T-helper 1 cell treated with Interleukin-12 subunit alpha and Interleukin-12 subunit beta and Interleukin-4 antibody, amounts not matched to agents 30 μg/mL and 1 μg/mL, for 36 hours (primary cell): Measurements from ENCODE around the gene GALNT13.

Experiments used
- H3K27ac Mint-ChIP-seq: one replicate; pipeline ENCODE4 v1.8.0; 2021; ENCODE audit warnings: mild to moderate bottlenecking, mixed read lengths
- H3K27me3 Mint-ChIP-seq: one replicate; pipeline ENCODE4 v1.8.0; 2021; ENCODE audit warnings: low read depth, mixed read lengths
- H3K36me3 Mint-ChIP-seq: one replicate; pipeline ENCODE4 v1.8.0; 2021; ENCODE audit warnings: low read depth, mixed read lengths
- H3K4me1 Mint-ChIP-seq: one replicate; pipeline ENCODE4 v1.8.0; 2021; ENCODE audit warnings: low read depth, mixed read lengths
- H3K4me3 Mint-ChIP-seq: one replicate; pipeline ENCODE4 v1.8.0; 2021; ENCODE audit warnings: mild to moderate bottlenecking, moderate library complexity, mixed read lengths
- H3K9me3 Mint-ChIP-seq: one replicate; pipeline ENCODE4 v1.8.0; 2021; ENCODE audit warnings: mixed read lengths

The GALNT13 gene

GRCh38 chr2:154381931-154382794 lies 510.4 kb downstream of the GALNT13 start:
- Mint-ChIP-seq H3K4me3 (no peak overlapping the region), H3K4me1 (no peaks in the 10 kb centered on the region), H3K27me3 (no peaks in the 10 kb centered on the region), H3K27ac (no peak overlapping the region), H3K9me3 (no peaks in the 10 kb centered on the region), H3K36me3 (no peaks in the 10 kb centered on the region)

GRCh38 chr2:154386186-154386585 lies 514.5 kb downstream of the GALNT13 start:
- H3K9me3 Mint-ChIP-seq, result no peaks in the 10 kb centered on the region
- H3K4me3 Mint-ChIP-seq, result no peak overlapping the region
- H3K27me3 Mint-ChIP-seq, result no peaks in the 10 kb centered on the region
- no peaks in the 10 kb centered on the region for H3K4me1 Mint-ChIP-seq
- H3K36me3 Mint-ChIP-seq, result no peaks in the 10 kb centered on the region
- no peak overlapping the region for H3K27ac Mint-ChIP-seq

GRCh38 chr2:154391051-154391450 lies 519.3 kb downstream of the GALNT13 start:
- H3K36me3 Mint-ChIP-seq, result no peaks in the 10 kb centered on the region
- H3K27ac Mint-ChIP-seq, result no peak overlapping the region
- no peak overlapping the region for H3K4me3 Mint-ChIP-seq
- no peaks in the 10 kb centered on the region for H3K4me1 Mint-ChIP-seq
- no peaks in the 10 kb centered on the region for H3K27me3 Mint-ChIP-seq
- H3K9me3 Mint-ChIP-seq, result no peaks in the 10 kb centered on the region

GRCh38 chr2:154392256-154392655 lies 520.5 kb downstream of the GALNT13 start:
- no peaks in the 10 kb centered on the region for H3K9me3 Mint-ChIP-seq
- H3K27me3 Mint-ChIP-seq, result no peaks in the 10 kb centered on the region
- H3K27ac Mint-ChIP-seq, result no peak overlapping the region
- H3K36me3 Mint-ChIP-seq, result no peaks in the 10 kb centered on the region
- no peaks in the 10 kb centered on the region for H3K4me1 Mint-ChIP-seq
- no peak overlapping the region for H3K4me3 Mint-ChIP-seq

GRCh38 chr2:154394600-154394999 lies 522.9 kb downstream of the GALNT13 start:
- no peak overlapping the region for H3K4me3 Mint-ChIP-seq
- H3K27me3 Mint-ChIP-seq, result no peaks in the 10 kb centered on the region
- H3K36me3 Mint-ChIP-seq, result no peaks in the 10 kb centered on the region
- no peaks in the 10 kb centered on the region for H3K9me3 Mint-ChIP-seq
- H3K27ac Mint-ChIP-seq, result no peak overlapping the region
- H3K4me1 Mint-ChIP-seq, result no peaks in the 10 kb centered on the region

GRCh38 chr2:154400563-154401290 lies 529.0 kb downstream of the GALNT13 start:
- Mint-ChIP-seq H3K4me3 (no peak overlapping the region), H3K36me3 (no peaks in the 10 kb centered on the region), H3K27ac (no peak overlapping the region), H3K9me3 (no peaks in the 10 kb centered on the region), H3K27me3 (no peaks in the 10 kb centered on the region), H3K4me1 (no peaks in the 10 kb centered on the region)

- Mint-ChIP-seq H3K36me3 (no peaks in the 10 kb centered on the region), H3K4me3 (no peak overlapping the region), H3K4me1 (no peaks in the 10 kb centered on the region), H3K27ac (no peak overlapping the region), H3K27me3 (no peaks in the 10 kb centered on the region), H3K9me3 (no peaks in the 10 kb centered on the region)
Measured at GRCh38 chr2:154402213-154402612, 530.5 kb downstream of the GALNT13 start.

GRCh38 chr2:154403242-154403790 lies 531.6 kb downstream of the GALNT13 start:
- Mint-ChIP-seq H3K27ac (no peak overlapping the region), H3K36me3 (no peaks in the 10 kb centered on the region), H3K27me3 (no peaks in the 10 kb centered on the region), H3K4me1 (no peaks in the 10 kb centered on the region), H3K9me3 (no peaks in the 10 kb centered on the region), H3K4me3 (no peak overlapping the region)

- H3K4me3 Mint-ChIP-seq, result no peak overlapping the region
- H3K36me3 Mint-ChIP-seq, result no peaks in the 10 kb centered on the region
- no peak overlapping the region for H3K27ac Mint-ChIP-seq
- H3K4me1 Mint-ChIP-seq, result no peaks in the 10 kb centered on the region
- H3K27me3 Mint-ChIP-seq, result no peaks in the 10 kb centered on the region
- H3K9me3 Mint-ChIP-seq, result no peaks in the 10 kb centered on the region
Measured at GRCh38 chr2:154408786-154409185, 537.1 kb downstream of the GALNT13 start.

- H3K9me3 Mint-ChIP-seq, result no peaks in the 10 kb centered on the region
- H3K27ac Mint-ChIP-seq, result no peak overlapping the region
- no peaks in the 10 kb centered on the region for H3K36me3 Mint-ChIP-seq
- no peaks in the 10 kb centered on the region for H3K27me3 Mint-ChIP-seq
- H3K4me1 Mint-ChIP-seq, result no peaks in the 10 kb centered on the region
- no peak overlapping the region for H3K4me3 Mint-ChIP-seq
Measured at GRCh38 chr2:154422251-154422650, 550.5 kb downstream of the GALNT13 start.

GRCh38 chr2:154425994-154426393 lies 554.3 kb downstream of the GALNT13 start:
- H3K4me3 Mint-ChIP-seq, result no peak overlapping the region
- H3K9me3 Mint-ChIP-seq, result no peaks in the 10 kb centered on the region
- no peaks in the 10 kb centered on the region for H3K27me3 Mint-ChIP-seq
- no peak overlapping the region for H3K27ac Mint-ChIP-seq
- no peaks in the 10 kb centered on the region for H3K4me1 Mint-ChIP-seq
- no peaks in the 10 kb centered on the region for H3K36me3 Mint-ChIP-seq

GRCh38 chr2:154427453-154427852 lies 555.7 kb downstream of the GALNT13 start:
- H3K27me3 Mint-ChIP-seq, result no peaks in the 10 kb centered on the region
- H3K27ac Mint-ChIP-seq, result no peak overlapping the region
- H3K4me3 Mint-ChIP-seq, result no peak overlapping the region

GRCh38 chr2:154428022-154428421 lies 556.3 kb downstream of the GALNT13 start:
- H3K36me3 Mint-ChIP-seq, result no peaks in the 10 kb centered on the region
- H3K4me3 Mint-ChIP-seq, result no peak overlapping the region
- no peak overlapping the region for H3K27ac Mint-ChIP-seq
- H3K27me3 Mint-ChIP-seq, result no peaks in the 10 kb centered on the region
- no peaks in the 10 kb centered on the region for H3K4me1 Mint-ChIP-seq
- no peaks in the 10 kb centered on the region for H3K9me3 Mint-ChIP-seq

More at GRCh38 chr2:154427453-154427852, 555.7 kb downstream of the GALNT13 start:
- Mint-ChIP-seq H3K9me3 (no peaks in the 10 kb centered on the region), H3K4me1 (no peaks in the 10 kb centered on the region), H3K36me3 (no peaks in the 10 kb centered on the region)

- H3K4me1 Mint-ChIP-seq, result peaks cover 3% of the 10 kb centered on the region
- H3K4me3 Mint-ChIP-seq, result no peak overlapping the region
- no peaks in the 10 kb centered on the region for H3K9me3 Mint-ChIP-seq
- no peak overlapping the region for H3K27ac Mint-ChIP-seq
- no peaks in the 10 kb centered on the region for H3K27me3 Mint-ChIP-seq
- no peaks in the 10 kb centered on the region for H3K36me3 Mint-ChIP-seq
Measured at GRCh38 chr2:154433010-154433409, 561.3 kb downstream of the GALNT13 start.

GRCh38 chr2:154437104-154437503 lies 565.4 kb downstream of the GALNT13 start:
- Mint-ChIP-seq H3K27me3 (no peaks in the 10 kb centered on the region), H3K4me1 (peaks cover 3% of the 10 kb centered on the region), H3K36me3 (no peaks in the 10 kb centered on the region), H3K4me3 (no peak overlapping the region), H3K9me3 (no peaks in the 10 kb centered on the region), H3K27ac (no peak overlapping the region)
